ENCODE data around the gene IVD. TPM values are rescaled to one million over a fixed set of nuclear protein-coding genes. Genes with fewer than 3 reads are reported as not detected.
A peak's percentile ranks its signal among the peaks of the same experiment; 100 is the strongest.
"Not testable (repeated sequence)": the region's sequence is repeated elsewhere in the genome, so short reads cannot be mapped to it uniquely, and the experiment has no call there.

The IVD gene
- total and polyA plus RNA-seq, 7 experiments from 2014 or later, result 27.1 to 81.8 (median 50.4) TPM

- Histone ChIP-seq H3K27me3 (ENCODE audit: control insufficient read depth in 2 of 2, insufficient read depth in 2 of 2, low read length in 2 of 2) (no peaks in the 10 kb centered on the region), H3K9me3 (ENCODE audit: control insufficient read depth in 2 of 3, low read length in 3 of 3) (no peaks in the 10 kb centered on the region), H3K4me3 (ENCODE audit: low read length) (no peak overlapping the region), H3K27ac (ENCODE audit: low read depth, low read length) (no peak overlapping the region), H3K4me1 (ENCODE audit: control insufficient read depth in 2 of 2, insufficient read depth in 2 of 2, low read length in 2 of 2) (peaks cover 24 to 41% of the 10 kb centered on the region in 2 donors), H3K36me3 (ENCODE audit: control insufficient read depth in 2 of 3, insufficient read depth in 3 of 3, low read length in 3 of 3) (no peaks in the 10 kb centered on the region)
- no peaks in the 10 kb centered on the region for H3K9me3 Mint-ChIP-seq
- CTCF ChIA-PET, result interaction anchor here (0.6 to 1.7 kb wide), 3 partner anchors 9 to 126 kb away, joined by 3 to 5 read pairs (median 4); partner anchors contain the start of gene BAHD1
- H3K27me3 Mint-ChIP-seq, result no peaks in the 10 kb centered on the region
- peaks cover 51 to 97% (median 85%) of the 10 kb centered on the region in 7 donors for H3K4me1 Mint-ChIP-seq
- H3K36me3 Mint-ChIP-seq, result peaks cover 0 to 3% (median 0%) of the 10 kb centered on the region in 5 donors
- intact Hi-C loops (cut with micrococcal nuclease), result no loop called here
- ATAC-seq (no peak), DNase-seq (no peak)
- POLR2A ChIA-PET, result interaction anchor here (1.5 to 7.2 kb wide), 2 partner anchors 8 to 13 kb away, joined by 4 to 90 read pairs; partner anchors contain the start of gene BAHD1
- H3K27ac Mint-ChIP-seq, result peak overlapping the region in 8 of 9 donors; percentile 6 to 96 (median 83)
- H3K4me3 Mint-ChIP-seq, result peak overlapping the region in 4 of 10 donors; percentile 47 to 58 (median 52)
These were observed 43.7 kb downstream of the IVD start for GRCh38 chr15:40449275-40449674.

- DNase-seq, result no peak
- Mint-ChIP-seq H3K4me3 (peak overlapping the region in 6 of 10 donors; percentile 18 to 51 (median 33)), H3K27me3 (no peaks in the 10 kb centered on the region), H3K27ac (peak overlapping the region in 8 of 9 donors; percentile 46 to 96 (median 80)), H3K36me3 (peaks cover 0 to 3% (median 0%) of the 10 kb centered on the region in 5 donors), H3K9me3 (no peaks in the 10 kb centered on the region), H3K4me1 (peaks cover 53 to 97% (median 85%) of the 10 kb centered on the region in 7 donors)
- H3K4me3 ChIP-seq (ENCODE audit: low read length), result no peak overlapping the region
- CTCF ChIA-PET, result interaction anchor here (0.7 to 1.9 kb wide), 6 partner anchors 7 to 127 kb away, joined by 3 to 7 read pairs (median 4); partner anchors contain the start of gene BAHD1
- H3K36me3 ChIP-seq (ENCODE audit: control insufficient read depth in 2 of 3, insufficient read depth in 3 of 3, low read length in 3 of 3), result no peaks in the 10 kb centered on the region
- H3K27me3 ChIP-seq (ENCODE audit: control insufficient read depth in 2 of 2, insufficient read depth in 2 of 2, low read length in 2 of 2), result no peaks in the 10 kb centered on the region
- POLR2A ChIA-PET, result interaction anchor here (0.7 to 7.2 kb wide), 6 partner anchors 9 to 119 kb away, joined by 3 to 90 read pairs (median 4); partner anchors contain the start of genes BAHD1 and RPUSD2
- no peak overlapping the region for H3K27ac ChIP-seq (ENCODE audit: low read depth, low read length)
- intact Hi-C loops (cut with micrococcal nuclease), result loop anchor here in 1 of 2 donors (5.0 kb wide), 1 partner anchor 57 kb away; no protein-coding TSS in a partner anchor
- H3K9me3 ChIP-seq (ENCODE audit: control insufficient read depth in 2 of 3, low read length in 3 of 3), result no peaks in the 10 kb centered on the region
- peaks cover 32 to 45% of the 10 kb centered on the region in 2 donors for H3K4me1 ChIP-seq (ENCODE audit: control insufficient read depth in 2 of 2, insufficient read depth in 2 of 2, low read length in 2 of 2)
- ATAC-seq, result no peak
These were observed 44.5 kb downstream of the IVD start for GRCh38 chr15:40450047-40450446.

GRCh38 chr15:40451527-40452158 lies 46.0 kb downstream of the IVD start:
- Mint-ChIP-seq H3K4me3 (peak overlapping the region; percentile 72 to 95 (median 86)), H3K4me1 (peaks cover 63 to 98% (median 89%) of the 10 kb centered on the region in 7 donors), H3K9me3 (no peaks in the 10 kb centered on the region), H3K27me3 (no peaks in the 10 kb centered on the region), H3K36me3 (peaks cover 0 to 3% (median 0%) of the 10 kb centered on the region in 5 donors), H3K27ac (peak overlapping the region; percentile 48 to 97 (median 93))
- ChIA-PET CTCF (interaction anchor here (0.6 to 1.9 kb wide), 5 partner anchors 8 to 179 kb away, joined by 3 to 8 read pairs (median 3); no protein-coding TSS in a partner anchor), POLR2A (interaction anchor here (1.3 to 7.2 kb wide), 4 partner anchors 10 to 118 kb away, joined by 5 to 90 read pairs (median 11); partner anchors contain the start of genes BAHD1, CHST14 and RPUSD2)
- no peaks in the 10 kb centered on the region for H3K9me3 ChIP-seq (ENCODE audit: control insufficient read depth in 2 of 3, low read length in 3 of 3)
- no peak for ATAC-seq
- no peaks in the 10 kb centered on the region for H3K27me3 ChIP-seq (ENCODE audit: control insufficient read depth in 2 of 2, insufficient read depth in 2 of 2, low read length in 2 of 2)
- intact Hi-C loops (cut with micrococcal nuclease), result loop anchor here (1.0 to 5.0 kb wide), 2 partner anchors 9 to 56 kb away; no protein-coding TSS in a partner anchor
- peak overlapping the region; percentile 63 for H3K27ac ChIP-seq (ENCODE audit: low read depth, low read length)
- H3K4me3 ChIP-seq (ENCODE audit: low read length), result no peak overlapping the region
- no peak for DNase-seq
- H3K36me3 ChIP-seq (ENCODE audit: control insufficient read depth in 2 of 3, insufficient read depth in 3 of 3, low read length in 3 of 3), result no peaks in the 10 kb centered on the region
- H3K4me1 ChIP-seq (ENCODE audit: control insufficient read depth in 2 of 2, insufficient read depth in 2 of 2, low read length in 2 of 2), result peaks cover 38 to 61% of the 10 kb centered on the region in 2 donors

- Histone ChIP-seq H3K4me1 (ENCODE audit: control insufficient read depth in 2 of 2, insufficient read depth in 2 of 2, low read length in 2 of 2) (peaks cover 39 to 67% of the 10 kb centered on the region in 2 donors), H3K9me3 (ENCODE audit: control insufficient read depth in 2 of 3, low read length in 3 of 3) (no peaks in the 10 kb centered on the region), H3K27me3 (ENCODE audit: control insufficient read depth in 2 of 2, insufficient read depth in 2 of 2, low read length in 2 of 2) (no peaks in the 10 kb centered on the region), H3K36me3 (ENCODE audit: control insufficient read depth in 2 of 3, insufficient read depth in 3 of 3, low read length in 3 of 3) (no peaks in the 10 kb centered on the region), H3K4me3 (ENCODE audit: low read length) (peak overlapping the region; percentile 35), H3K27ac (ENCODE audit: low read depth, low read length) (peak overlapping the region; percentile 63)
- ATAC-seq (peak; percentile 50), DNase-seq (no peak)
- Mint-ChIP-seq H3K27me3 (no peaks in the 10 kb centered on the region), H3K36me3 (peaks cover 0 to 3% (median 0%) of the 10 kb centered on the region in 5 donors), H3K9me3 (no peaks in the 10 kb centered on the region), H3K4me3 (peak overlapping the region; percentile 72 to 95 (median 86)), H3K27ac (peak overlapping the region; percentile 48 to 97 (median 93)), H3K4me1 (peaks cover 68 to 99% (median 91%) of the 10 kb centered on the region in 7 donors)
- POLR2A ChIA-PET, result interaction anchor here (0.6 to 7.2 kb wide), 8 partner anchors 8 to 144 kb away, joined by 3 to 90 read pairs (median 5); partner anchors contain the start of genes BAHD1, CHST14, KNSTRN and RPUSD2
- CTCF ChIA-PET, result interaction anchor here (0.6 to 1.7 kb wide), 6 partner anchors 9 to 180 kb away, joined by 3 to 8 read pairs (median 3); partner anchors contain the start of gene BAHD1
- intact Hi-C loops (cut with micrococcal nuclease), result loop anchor here in 1 of 2 donors (5.0 kb wide), 1 partner anchor 55 kb away; no protein-coding TSS in a partner anchor
These were observed 46.9 kb downstream of the IVD start for GRCh38 chr15:40452296-40453090.

GRCh38 chr15:40453941-40454340 lies 48.3 kb downstream of the IVD start:
- peak overlapping the region; percentile 48 to 97 (median 93) for H3K27ac Mint-ChIP-seq
- H3K27me3 Mint-ChIP-seq; H3K9me3 ChIP-seq (ENCODE audit: control insufficient read depth in 2 of 3, low read length in 3 of 3); H3K27me3 ChIP-seq (ENCODE audit: control insufficient read depth in 2 of 2, insufficient read depth in 2 of 2, low read length in 2 of 2); H3K36me3 ChIP-seq (ENCODE audit: control insufficient read depth in 2 of 3, insufficient read depth in 3 of 3, low read length in 3 of 3); H3K9me3 Mint-ChIP-seq; H3K36me3 Mint-ChIP-seq: not testable (repeated sequence)
- intact Hi-C loops (cut with micrococcal nuclease), result loop anchor here in 1 of 2 donors (2.0 to 5.0 kb wide), 2 partner anchors 17 to 53 kb away; partner anchors contain the start of gene CHST14
- peak overlapping the region; percentile 72 to 95 (median 86) for H3K4me3 Mint-ChIP-seq
- peaks cover 74 to 91% (median 85%) of the 10 kb centered on the region in 7 donors for H3K4me1 Mint-ChIP-seq
- CTCF ChIA-PET, result interaction anchor here (0.7 to 1.4 kb wide), 6 partner anchors 9 to 116 kb away, joined by 3 to 4 read pairs (median 4); partner anchors contain the start of gene BAHD1
- DNase-seq (peak in 6 of 9 donors; percentile 28 to 57 (median 54)), ATAC-seq (peak; percentile 74)
- Histone ChIP-seq H3K4me1 (ENCODE audit: control insufficient read depth in 2 of 2, insufficient read depth in 2 of 2, low read length in 2 of 2) (peaks cover 39 to 67% of the 10 kb centered on the region in 2 donors), H3K4me3 (ENCODE audit: low read length) (peak overlapping the region; percentile 35), H3K27ac (ENCODE audit: low read depth, low read length) (peak overlapping the region; percentile 63)
- POLR2A ChIA-PET, result interaction anchor here (1.2 to 7.2 kb wide), 7 partner anchors 9 to 115 kb away, joined by 4 to 90 read pairs (median 7); partner anchors contain the start of genes BAHD1 and RPUSD2
